ENCODE data around the gene BABAM1. TPM values are rescaled to one million over a fixed set of nuclear protein-coding genes. Genes with fewer than 3 reads are reported as not detected.

Gene BABAM1
- total and polyA plus RNA-seq, 2 of the 4 experiments (the other 2 are of a cell fraction): 95.1 to 101 TPM

GRCh38 chr19:17242431-17243208, 24.6 kb upstream of the BABAM1 start:
- peak overlapping the region; percentile 17; the same call in 1 of the 2 replicates for H3K4me2 ChIP-seq (ENCODE audit: low read depth, low read length)
- H3K36me3 ChIP-seq (ENCODE audit: control insufficient read depth, insufficient read depth, low read length): peaks cover 15% of the 10 kb centered on the region; the same call in 1 of the 2 replicates

More at GRCh38 chr19:17242431-17243208, 24.6 kb upstream of the BABAM1 start:
- no TSS peak for BruUV-seq (replicated peaks)
- H3K4me3 ChIP-seq (ENCODE audit: insufficient read depth, low read depth, low read length): no peak overlapping the region
- intact Hi-C loops (cut with micrococcal nuclease): no loop called here
- peaks cover 28% of the 10 kb centered on the region for H4K20me1 ChIP-seq (ENCODE audit: insufficient read depth, low read length)
- no peak overlapping the region for H2BK20ac ChIP-seq (ENCODE audit: low read depth, low read length)
- no peak overlapping the region for H3K9ac ChIP-seq (ENCODE audit: low read depth, low read length)
- H2AK9ac ChIP-seq (replicated peaks; ENCODE audit: low read depth, low read length, poor library complexity): peak overlapping the region; percentile 42
- peaks cover 10% of the 10 kb centered on the region for H3K4me1 ChIP-seq (ENCODE audit: control insufficient read depth, insufficient read depth, low read length)
- TF ChIP-seq CTCF (conservative IDR thresholded peaks at IDR 0.05; ENCODE audit: low read depth, low read length) (no peak), MAFK (IDR thresholded peaks at IDR 0.05; ENCODE audit: low read depth, low read length) (no peak), CHD1 (IDR thresholded peaks at IDR 0.05; ENCODE audit: low read depth, low read length) (no peak), USF2 (IDR thresholded peaks at IDR 0.05; ENCODE audit: low read depth, low read length) (no peak), RAD21 (IDR thresholded peaks at IDR 0.05; ENCODE audit: low read length) (no peak), BHLHE40 (IDR thresholded peaks at IDR 0.05; ENCODE audit: low read depth, low read length) (no peak)
- no peak overlapping the region for H3K14ac ChIP-seq (replicated peaks; ENCODE audit: low read depth, low read length)
- ChIA-PET POLR2A (ENCODE audit: unreplicated experiment) (no interaction called here), CTCF (no interaction called here)
- H3K4ac ChIP-seq (ENCODE audit: low read depth, low read length): peak overlapping the region; percentile 60
- H2BK120ac ChIP-seq (ENCODE audit: low read depth, low read length): no peak overlapping the region
- H4K8ac ChIP-seq (ENCODE audit: low read depth in 2 of 2, low read length in 2 of 2): peak overlapping the region in 1 of 2 experiments; percentile 48; a peak in 1 of 4 replicates
- no peak overlapping the region for H2BK5ac ChIP-seq (ENCODE audit: low read depth, low read length, poor library complexity, severe bottlenecking)
- H4K91ac ChIP-seq (ENCODE audit: insufficient read depth, low read depth, low read length): no peak overlapping the region
- no peak overlapping the region for H3K56ac ChIP-seq (ENCODE audit: extremely low read depth, insufficient read depth, low read length)
- peak overlapping the region; percentile 80; the same call in 1 of the 2 replicates for H2AK5ac ChIP-seq (ENCODE audit: low read depth, low read length)
- in situ Hi-C loops (cut with MboI; ENCODE audit: low sequenced_read_pairs): no loop called here
- no peak overlapping the region for H3K27ac ChIP-seq (ENCODE audit: insufficient read depth, low read length)
- no peak for DNase-seq
- peaks cover 29 to 55% of the 10 kb centered on the region in 2 experiments for H3K79me1 ChIP-seq (ENCODE audit: low read depth in 1 of 2, low read length in 2 of 2)
- H2AFZ ChIP-seq (replicated peaks; ENCODE audit: low read length, poor library complexity): no peak overlapping the region
- no peak overlapping the region for H3K18ac ChIP-seq (ENCODE audit: low read depth, low read length)
- H3K9me3 ChIP-seq (ENCODE audit: control insufficient read depth, insufficient read depth, low read length): no peaks in the 10 kb centered on the region
- H3K9me1 ChIP-seq (ENCODE audit: insufficient read depth, low read length): 0 out of 2 replicates have a peak, but pooled peaks cover 3% of the 10 kb centered on the region
- peak overlapping the region; percentile 91; the same call in 1 of the 2 replicates for H3K23ac ChIP-seq (ENCODE audit: low read depth, low read length)
- no peak overlapping the region for H2BK15ac ChIP-seq (ENCODE audit: low read depth, low read length)
- no peaks in the 10 kb centered on the region for H3K27me3 ChIP-seq (ENCODE audit: control insufficient read depth, insufficient read depth, low read length)
- no peak for ATAC-seq (ENCODE audit: low read depth)
- WGBS, 2 experiments (ENCODE audit: extremely low coverage in 2 of 2, insufficient read length in 1 of 2): no CpG with 5 or more reads among the region's 8 CpGs
- H4K5ac ChIP-seq (ENCODE audit: low read depth, low read length): no peak overlapping the region
- dilution Hi-C loops (cut with HindIII; ENCODE audit: low sequenced_read_pairs, unreplicated experiment): no loop called here
